BLaER1 treated with 17β-estradiol and CSF1 and Interleukin-3, amounts not matched to agents 10 nM and 100 nM (cell line): ENCODE results near the gene PI4KA.
A peak's percentile ranks its signal among the peaks of the same experiment; 100 is the strongest.

Experiments used
- H3K27ac ChIP-seq, 11 experiments: shearing (Covaris generic); formaldehyde crosslinking; 2 replicates each; pipeline ENCODE4 v1.8.1; 2022
- H3K27me3 ChIP-seq, 11 experiments: shearing (Covaris generic); formaldehyde crosslinking; 2 replicates each; pipeline ENCODE4 v1.8.1; 2022
- H3K36me3 ChIP-seq, 11 experiments: shearing (Covaris generic); formaldehyde crosslinking; 2 replicates each; pipeline ENCODE4 v1.8.1; 2022
- H3K4me1 ChIP-seq, 10 experiments: shearing (Covaris generic); formaldehyde crosslinking; 2 replicates each; pipeline ENCODE4 v1.8.1; 2022
- H3K4me2 ChIP-seq, 11 experiments: shearing (Covaris generic); formaldehyde crosslinking; 2 replicates each; pipeline ENCODE4 v1.8.1; 2022
- H3K4me3 ChIP-seq, 10 experiments: shearing (Covaris generic); formaldehyde crosslinking; 2 replicates each; pipeline ENCODE4 v1.8.1; 2022
- H3K9ac ChIP-seq, 11 experiments: shearing (Covaris generic); formaldehyde crosslinking; 2 replicates each; pipeline ENCODE4 v1.8.1; 2022
- H3K9me3 ChIP-seq, 11 experiments: shearing (Covaris generic); formaldehyde crosslinking; replicated peaks in 1 of 11; 2 replicates each; pipeline ENCODE4 v1.8.1; 2022
- H4K20me1 ChIP-seq, 11 experiments: shearing (Covaris generic); formaldehyde crosslinking; 2 replicates each; pipeline ENCODE4 v1.8.1; 2022
- Cebpa-rat ChIP-seq, 11 experiments: shearing (Covaris generic); IDR thresholded peaks; 2 replicates each; pipeline ENCODE4 v1.8.1; 2022

Gene PI4KA

DNA sequence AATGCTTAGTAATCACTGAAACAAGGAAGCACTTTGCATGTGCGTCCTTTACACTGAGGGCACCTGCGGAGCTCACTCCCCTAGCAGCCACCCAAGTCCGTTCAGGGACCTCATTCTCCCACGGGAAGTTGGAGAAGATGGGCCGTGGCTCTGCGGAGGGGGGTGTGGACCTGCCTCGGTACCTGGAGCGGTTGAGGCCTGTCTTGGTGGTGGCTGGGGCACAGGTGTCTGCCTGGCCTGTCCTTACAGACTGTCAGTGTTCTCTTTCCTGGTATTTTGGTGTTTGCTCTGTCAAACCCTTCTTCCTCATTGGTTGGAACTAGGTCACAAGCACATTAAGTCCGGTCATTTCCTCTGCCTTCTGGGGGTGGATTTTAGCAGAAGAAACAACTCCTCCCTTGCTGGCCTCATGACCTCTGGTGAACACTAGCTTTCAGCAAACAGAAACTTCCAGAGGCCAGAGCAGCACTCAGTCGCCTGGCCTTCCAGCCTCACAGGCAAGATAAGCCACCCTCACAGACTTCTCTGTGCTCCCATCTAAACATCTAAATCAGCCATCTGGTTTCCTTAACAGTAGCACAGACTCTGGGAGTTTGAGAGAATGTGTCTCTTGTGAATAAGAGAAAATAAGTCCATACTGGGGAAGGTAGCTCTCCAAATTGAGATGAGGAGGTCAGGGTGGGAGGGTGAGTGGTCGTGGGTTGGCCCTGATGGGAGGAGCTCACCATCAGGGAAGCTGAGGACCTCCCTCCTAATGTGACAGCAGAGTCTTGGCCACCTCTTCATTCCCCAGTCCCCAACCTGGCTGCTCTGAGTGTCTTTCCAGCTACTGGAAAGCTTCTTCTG is 8.8 kb upstream of the PI4KA start:
- TF ChIP-seq Cebpa-rat (IDR thresholded peaks at IDR 0.05), result no peak
- Histone ChIP-seq H3K4me1 (peaks cover 21 to 66% (median 26%) of the 10 kb centered on the region in 10 experiments), H3K27ac (peak overlapping the region in 6 of 11 experiments; percentile 9 to 78 (median 66); a peak in 11 of 22 replicates), H3K9ac (peak overlapping the region in 7 of 11 experiments; percentile 12 to 68 (median 48); a peak in 8 of 22 replicates), H3K4me3 (peak overlapping the region in 1 of 10 experiments; percentile 18; a peak in 1 of 20 replicates), H3K4me2 (peak overlapping the region; percentile 16 to 94 (median 42)), H4K20me1 (peaks cover 0 to 40% (median 23%) of the 10 kb centered on the region in 11 experiments; a peak in 15 of 22 replicates), H3K27me3 (no peaks in the 10 kb centered on the region), H3K9me3 (no peaks in the 10 kb centered on the region), H3K36me3 (peaks cover 26 to 88% (median 65%) of the 10 kb centered on the region in 11 experiments)

DNA sequence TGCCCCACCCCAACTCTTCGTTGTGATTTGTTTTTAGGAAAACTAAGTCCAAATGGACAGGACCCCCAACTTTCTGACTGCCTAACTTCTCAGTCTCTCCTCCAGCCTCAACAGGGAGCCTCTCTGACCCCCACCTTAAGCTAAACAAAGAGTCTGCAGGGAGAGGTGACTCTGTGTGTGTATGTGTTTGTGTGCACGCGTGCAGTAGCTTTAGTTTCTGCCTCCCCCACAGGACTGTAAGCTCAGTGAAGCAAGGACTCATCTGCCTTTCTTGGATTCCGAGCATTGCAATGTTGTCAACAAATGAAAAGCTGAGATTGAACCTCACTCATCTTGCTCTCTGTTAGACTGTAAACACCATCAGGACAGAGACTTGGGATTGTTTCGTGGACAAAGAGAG is 8.1 kb upstream of the PI4KA start:
- Histone ChIP-seq H3K4me3 (peak overlapping the region in 1 of 10 experiments; percentile 18; a peak in 1 of 20 replicates), H3K4me2 (peak overlapping the region; percentile 13 to 94 (median 42); a peak in 19 of 22 replicates), H3K4me1 (peaks cover 21 to 72% (median 26%) of the 10 kb centered on the region in 10 experiments), H3K27ac (peak overlapping the region in 5 of 11 experiments; percentile 65 to 78 (median 66); a peak in 9 of 22 replicates), H3K9ac (peak overlapping the region in 3 of 11 experiments; percentile 48 to 62 (median 56); a peak in 4 of 22 replicates), H3K27me3 (no peaks in the 10 kb centered on the region), H3K9me3 (no peaks in the 10 kb centered on the region), H4K20me1 (peaks cover 0 to 44% (median 24%) of the 10 kb centered on the region in 11 experiments; a peak in 15 of 22 replicates), H3K36me3 (peaks cover 23 to 88% (median 69%) of the 10 kb centered on the region in 11 experiments)
- no peak for TF ChIP-seq Cebpa-rat (IDR thresholded peaks at IDR 0.05)

DNA sequence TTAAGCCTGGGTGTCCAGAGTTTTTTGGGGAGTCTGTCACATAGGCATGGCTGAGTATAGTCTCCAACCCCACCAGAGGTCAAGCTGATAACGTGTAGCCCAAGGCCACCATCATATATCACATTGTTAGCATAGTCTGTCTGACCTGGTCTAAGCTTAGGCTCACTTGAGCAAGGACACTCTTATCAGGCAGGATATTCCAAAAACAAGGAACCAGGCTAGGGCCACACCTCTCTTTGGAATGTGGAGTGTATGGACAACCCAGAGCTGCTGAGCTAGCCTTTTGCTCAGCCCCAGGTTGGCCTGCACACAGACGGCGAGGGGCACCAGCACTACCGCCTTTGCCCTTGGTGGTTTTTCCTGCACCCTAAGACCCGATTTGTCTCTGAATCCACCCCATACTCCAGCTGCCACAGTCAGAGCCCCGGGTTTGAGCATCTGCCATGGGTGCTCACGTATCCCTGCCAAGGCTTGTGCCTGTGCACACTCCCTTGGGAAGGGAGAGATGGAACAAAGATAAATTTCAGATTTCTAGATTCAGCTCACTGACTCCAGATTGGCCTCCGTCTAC is 7.3 kb upstream of the PI4KA start:
- no peak for TF ChIP-seq Cebpa-rat (IDR thresholded peaks at IDR 0.05)
- Histone ChIP-seq H3K4me2 (peak overlapping the region in 4 of 11 experiments; percentile 13 to 94 (median 78); a peak in 7 of 22 replicates), H4K20me1 (peaks cover 0 to 45% (median 24%) of the 10 kb centered on the region in 11 experiments; a peak in 15 of 22 replicates), H3K27me3 (no peaks in the 10 kb centered on the region), H3K27ac (peak overlapping the region in 1 of 11 experiments; percentile 70; a peak in 2 of 22 replicates), H3K9ac (no peak overlapping the region), H3K4me1 (peaks cover 21 to 80% (median 28%) of the 10 kb centered on the region in 10 experiments), H3K9me3 (no peaks in the 10 kb centered on the region), H3K4me3 (no peak overlapping the region), H3K36me3 (peaks cover 15 to 88% (median 65%) of the 10 kb centered on the region in 11 experiments)

DNA sequence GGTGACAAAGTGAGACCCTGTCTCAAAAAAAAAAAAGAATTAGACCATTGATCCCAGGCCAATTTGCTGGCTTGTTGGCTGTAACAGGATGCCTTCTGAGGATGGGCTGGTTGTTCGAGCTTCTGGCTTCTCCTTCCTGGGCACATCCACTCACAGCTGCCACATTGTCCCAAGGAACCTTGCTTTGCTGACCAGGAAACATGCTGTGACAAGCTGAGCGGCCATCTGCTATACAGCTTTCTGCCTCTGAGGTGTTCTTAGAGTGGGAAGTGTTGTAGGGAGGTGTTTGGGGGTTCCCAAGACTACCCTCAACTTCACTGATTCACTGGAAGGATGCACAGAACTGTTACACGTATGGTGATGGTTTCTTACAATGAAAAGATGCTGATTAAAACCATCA is 6.7 kb upstream of the PI4KA start:
- no peaks in the 10 kb centered on the region for H3K9me3 ChIP-seq
- H3K36me3 ChIP-seq, result peaks cover 9 to 84% (median 60%) of the 10 kb centered on the region in 11 experiments
- peaks cover 24 to 86% (median 34%) of the 10 kb centered on the region in 10 experiments for H3K4me1 ChIP-seq
- no peak for TF ChIP-seq Cebpa-rat (IDR thresholded peaks at IDR 0.05)
- H4K20me1 ChIP-seq, result peaks cover 0 to 45% (median 24%) of the 10 kb centered on the region in 11 experiments; a peak in 15 of 22 replicates
- H3K4me2 ChIP-seq, result peak overlapping the region in 3 of 11 experiments; percentile 2 to 97 (median 94); a peak in 4 of 22 replicates
- no peak overlapping the region for H3K27ac ChIP-seq
- no peaks in the 10 kb centered on the region for H3K27me3 ChIP-seq
- H3K9ac ChIP-seq, result no peak overlapping the region
- H3K4me3 ChIP-seq, result no peak overlapping the region

DNA sequence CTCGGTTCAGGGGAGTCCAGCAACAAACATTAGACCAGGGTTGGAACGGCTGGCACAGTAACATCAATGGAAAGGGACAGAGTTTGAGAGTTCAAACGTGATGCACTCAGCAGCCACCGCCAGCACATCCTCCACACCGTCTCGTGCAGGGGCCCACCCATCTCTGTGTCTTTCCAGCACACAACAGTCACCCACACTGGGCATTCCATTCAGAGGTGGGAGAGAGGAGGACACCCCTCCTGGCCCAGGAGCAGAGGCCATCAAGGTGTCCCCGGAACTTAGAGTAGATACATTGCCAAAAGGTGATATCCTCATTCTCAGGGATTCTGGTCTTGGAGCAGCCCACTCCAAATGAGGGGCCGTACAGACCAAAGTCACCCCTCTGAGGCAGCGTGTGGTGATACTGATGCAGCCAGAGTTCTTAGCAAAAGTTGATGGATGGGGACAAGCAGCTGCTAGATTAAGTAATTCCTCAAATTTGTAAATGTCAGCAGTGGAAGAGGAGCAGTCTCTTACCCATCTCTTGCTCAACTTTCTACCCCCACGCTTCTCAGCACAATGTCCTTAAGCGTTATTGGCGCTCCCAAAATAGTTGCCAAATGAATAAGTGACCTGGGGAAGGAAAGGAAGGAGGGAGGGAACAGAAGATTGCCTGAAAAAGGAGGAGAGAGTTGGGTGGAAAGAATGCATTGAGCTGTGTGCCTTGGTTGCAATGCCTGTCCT is 5.7 kb upstream of the PI4KA start:
- peaks cover 0 to 46% (median 24%) of the 10 kb centered on the region in 11 experiments; a peak in 15 of 22 replicates for H4K20me1 ChIP-seq
- H3K4me1 ChIP-seq, result peaks cover 34 to 96% (median 44%) of the 10 kb centered on the region in 10 experiments
- no peak overlapping the region for H3K4me3 ChIP-seq
- H3K36me3 ChIP-seq, result peaks cover 0 to 75% (median 52%) of the 10 kb centered on the region in 11 experiments; a peak in 21 of 22 replicates
- peak overlapping the region in 3 of 11 experiments; percentile 20 to 97 (median 94); a peak in 5 of 22 replicates for H3K4me2 ChIP-seq
- no peaks in the 10 kb centered on the region for H3K27me3 ChIP-seq
- TF ChIP-seq Cebpa-rat (IDR thresholded peaks at IDR 0.05), result no peak
- no peak overlapping the region for H3K9ac ChIP-seq
- no peaks in the 10 kb centered on the region for H3K9me3 ChIP-seq
- no peak overlapping the region for H3K27ac ChIP-seq

DNA sequence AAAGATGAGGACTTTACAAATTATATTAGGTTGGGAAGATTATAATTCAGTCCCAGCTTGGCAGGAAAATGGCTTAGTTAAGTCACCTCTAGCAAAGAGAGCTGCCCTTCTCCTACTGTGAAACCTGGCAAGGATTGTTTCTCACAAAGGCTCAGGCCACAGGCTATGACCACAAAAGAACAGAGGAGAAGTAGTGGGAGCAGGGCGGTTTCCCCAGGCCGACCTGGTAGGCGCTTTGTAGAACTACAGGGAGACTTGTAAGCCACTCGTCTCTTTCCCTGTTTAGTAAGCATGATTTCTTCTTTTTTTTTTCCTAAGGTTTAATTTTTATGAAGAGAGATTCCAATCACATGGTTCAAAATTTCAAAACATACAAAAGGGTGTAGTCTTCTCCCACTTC is 4.8 kb upstream of the PI4KA start:
- no peak overlapping the region for H3K4me3 ChIP-seq
- no peaks in the 10 kb centered on the region for H3K9me3 ChIP-seq
- peak overlapping the region in 1 of 11 experiments; percentile 21; a peak in 1 of 22 replicates for H3K27ac ChIP-seq
- peak overlapping the region in 2 of 11 experiments; percentile 11 to 48; a peak in 2 of 22 replicates for H3K9ac ChIP-seq
- no peaks in the 10 kb centered on the region for H3K27me3 ChIP-seq
- TF ChIP-seq Cebpa-rat (IDR thresholded peaks at IDR 0.05), result no peak
- peaks cover 0 to 47% (median 24%) of the 10 kb centered on the region in 11 experiments; a peak in 16 of 22 replicates for H4K20me1 ChIP-seq
- H3K4me1 ChIP-seq, result peaks cover 36 to 90% (median 45%) of the 10 kb centered on the region in 10 experiments
- H3K36me3 ChIP-seq, result peaks cover 0 to 65% (median 44%) of the 10 kb centered on the region in 11 experiments; a peak in 21 of 22 replicates
- H3K4me2 ChIP-seq, result peak overlapping the region in 3 of 11 experiments; percentile 18 to 97 (median 94); a peak in 5 of 22 replicates

DNA sequence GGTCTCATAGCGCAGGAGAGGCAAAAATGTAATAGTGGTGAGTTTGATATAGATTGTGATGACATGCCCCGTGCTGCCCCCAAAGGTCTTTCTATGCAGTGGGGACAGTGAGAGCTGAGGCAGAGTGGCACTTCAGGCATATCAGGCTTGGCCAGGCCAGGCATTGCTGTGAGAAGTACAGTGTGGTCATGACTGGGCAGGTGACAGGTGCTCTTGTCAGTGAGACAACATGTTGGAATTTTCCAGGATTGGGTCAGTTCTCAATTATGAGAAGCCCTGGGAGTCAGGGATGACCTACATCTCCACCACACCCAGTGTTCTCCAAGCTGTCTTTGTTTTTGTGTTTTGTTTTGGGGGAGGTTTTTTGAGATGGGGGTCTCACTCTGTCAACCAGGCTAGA is 3.9 kb upstream of the PI4KA start:
- TF ChIP-seq Cebpa-rat (IDR thresholded peaks at IDR 0.05), result no peak
- H3K27ac ChIP-seq, result no peak overlapping the region
- H3K4me3 ChIP-seq, result no peak overlapping the region
- peak overlapping the region in 2 of 11 experiments; percentile 94 to 97; a peak in 4 of 22 replicates for H3K4me2 ChIP-seq
- no peaks in the 10 kb centered on the region for H3K9me3 ChIP-seq
- no peak overlapping the region for H3K9ac ChIP-seq
- peaks cover 0 to 64% (median 43%) of the 10 kb centered on the region in 11 experiments; a peak in 21 of 22 replicates for H3K36me3 ChIP-seq
- H3K4me1 ChIP-seq, result peaks cover 36 to 86% (median 43%) of the 10 kb centered on the region in 10 experiments
- H4K20me1 ChIP-seq, result peaks cover 4 to 52% (median 32%) of the 10 kb centered on the region in 11 experiments; a peak in 21 of 22 replicates
- no peaks in the 10 kb centered on the region for H3K27me3 ChIP-seq

DNA sequence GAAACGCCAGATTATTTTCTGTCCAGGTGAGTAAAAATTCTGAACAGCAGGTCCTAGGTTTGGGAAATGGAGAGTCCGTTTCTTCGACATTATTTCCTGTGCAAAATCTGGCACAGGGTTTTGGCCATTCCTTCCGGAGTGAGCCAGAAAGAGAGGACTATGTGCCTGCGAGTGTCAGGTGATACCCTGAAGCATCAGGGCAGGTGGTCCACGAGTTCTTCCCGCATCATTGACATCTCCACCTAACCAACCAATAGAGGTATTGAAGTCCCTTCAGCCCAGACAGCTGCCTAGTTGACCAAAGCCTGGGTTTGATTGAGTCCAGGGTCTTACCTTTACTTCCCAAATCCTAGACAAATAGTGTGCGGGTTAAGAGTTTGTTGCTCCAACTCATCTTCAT is 1.0 kb upstream of the PI4KA start:
- TF ChIP-seq Cebpa-rat (IDR thresholded peaks at IDR 0.05), result no peak
- H4K20me1 ChIP-seq, result peaks cover 30 to 63% (median 49%) of the 10 kb centered on the region in 11 experiments; a peak in 21 of 22 replicates
- H3K36me3 ChIP-seq, result peaks cover 0 to 40% (median 26%) of the 10 kb centered on the region in 11 experiments; a peak in 21 of 22 replicates
- H3K4me2 ChIP-seq, result peak overlapping the region; percentile 77 to 97 (median 84)
- peak overlapping the region; percentile 83 to 93 (median 90) for H3K9ac ChIP-seq
- H3K27me3 ChIP-seq, result no peaks in the 10 kb centered on the region
- no peaks in the 10 kb centered on the region for H3K9me3 ChIP-seq
- H3K4me3 ChIP-seq, result peak overlapping the region; percentile 78 to 94 (median 86)
- peaks cover 33 to 80% (median 45%) of the 10 kb centered on the region in 10 experiments for H3K4me1 ChIP-seq
- peak overlapping the region in 9 of 11 experiments; percentile 82 to 91 (median 89); a peak in 16 of 22 replicates for H3K27ac ChIP-seq
